BE2C (cell line): ENCODE measurements around the gene TMUB2.

Source experiments
- DNase-seq: peaks from one replicate; pipeline ENCODE4 v3.0.0-alpha.2; 2020
- H3K27me3 ChIP-seq: fragments of 250-450 bp; sonication (Bioruptor Pico); 2 replicates; pipeline ENCODE4 v1.5.1; 2020; ENCODE audit warnings: mild to moderate bottlenecking
- H3K36me3 ChIP-seq: fragments of 250-450 bp; sonication (Bioruptor Pico); 2 replicates; pipeline ENCODE4 v1.5.1; 2020; ENCODE audit warnings: mild to moderate bottlenecking
- H3K4me1 ChIP-seq: fragments of 250-450 bp; sonication (Bioruptor Pico); 2 replicates; pipeline ENCODE4 v1.5.1; 2020
- H3K4me3 ChIP-seq: 2 replicates; pipeline ENCODE4 v1.5.1; 2011; ENCODE audit warnings: low read depth, low read length
- H3K9me3 ChIP-seq: fragments of 250-450 bp; sonication (Bioruptor Pico); 2 replicates; pipeline ENCODE4 v1.5.1; 2020
- CTCF ChIP-seq: IDR thresholded peaks from 2 replicates; pipeline ENCODE4 v1.5.1; 2012; ENCODE audit warnings: mild to moderate bottlenecking, low read depth, low read length

The TMUB2 gene

GRCh38 chr17:44219616-44220212, 32.9 kb downstream of the TMUB2 start, which contains the start of gene UBTF:
UBTF (minus strand) TSS chr17:44219675; CDS start chr17:44218229, 1,446 bp downstream.
- Histone ChIP-seq H3K27me3 (no peaks in the 10 kb centered on the region), H3K36me3 (peaks cover 34% of the 10 kb centered on the region), H3K4me3 (peak within 1 kb of the TSS; percentile 84), H3K4me1 (peaks cover 5% of the 10 kb centered on the region), H3K9me3 (no peaks in the 10 kb centered on the region)
- peak; percentile 88 for DNase-seq
- TF ChIP-seq CTCF: no peak

GRCh38 chr17:44220213-44221083, 33.7 kb downstream of the TMUB2 start:
- H3K9me3 ChIP-seq: no peaks in the 10 kb centered on the region
- TF ChIP-seq CTCF: no peak
- H3K27me3 ChIP-seq: no peaks in the 10 kb centered on the region
- peak; percentile 51 for DNase-seq
- peaks cover 27% of the 10 kb centered on the region for H3K36me3 ChIP-seq
- H3K4me1 ChIP-seq: peaks cover 5% of the 10 kb centered on the region
- peak overlapping the region; percentile 84 for H3K4me3 ChIP-seq

- DNase-seq: peak; percentile 90
- no peak for TF ChIP-seq CTCF
- H3K4me3 ChIP-seq: peak overlapping the region; percentile 84
- no peaks in the 10 kb centered on the region for H3K27me3 ChIP-seq
- peaks cover 5% of the 10 kb centered on the region for H3K4me1 ChIP-seq
- H3K9me3 ChIP-seq: no peaks in the 10 kb centered on the region
- peaks cover 19% of the 10 kb centered on the region for H3K36me3 ChIP-seq
These were observed 34.5 kb downstream of the TMUB2 start for GRCh38 chr17:44221084-44221861.

- Histone ChIP-seq H3K27me3 (no peaks in the 10 kb centered on the region), H3K9me3 (no peaks in the 10 kb centered on the region), H3K4me3 (peak overlapping the region; percentile 84), H3K4me1 (peaks cover 5% of the 10 kb centered on the region), H3K36me3 (peaks cover 14% of the 10 kb centered on the region)
- DNase-seq: no peak
- no peak for TF ChIP-seq CTCF
These were observed 35.0 kb downstream of the TMUB2 start for GRCh38 chr17:44221862-44222111.

GRCh38 chr17:44222112-44222869, 35.5 kb downstream of the TMUB2 start:
- Histone ChIP-seq H3K9me3 (no peaks in the 10 kb centered on the region), H3K27me3 (no peaks in the 10 kb centered on the region), H3K4me3 (peak overlapping the region; percentile 84), H3K36me3 (peaks cover 9% of the 10 kb centered on the region), H3K4me1 (peaks cover 5% of the 10 kb centered on the region)
- peak; percentile 85 for DNase-seq
- TF ChIP-seq CTCF: peak; percentile 29
